ENCODE results near the gene LIN9. TPM values are rescaled to one million over a fixed set of nuclear protein-coding genes. Genes with fewer than 3 reads are reported as not detected.

The LIN9 gene
- total and polyA plus RNA-seq, 2 of the 13 experiments (the other 11 are each of a cell fraction or from before 2014, with no cell fraction given), result 3.0 to 10.0 TPM

GRCh38 chr1:226337276-226337875 is 28.4 kb upstream of the LIN9 start (continued):
- TF ChIP-seq SRF (IDR thresholded peaks at IDR 0.05; ENCODE audit: low read depth, low read length) (no peak), FOSL2 (CRISPR knock-in tag; IDR thresholded peaks at IDR 0.05) (no peak)

- in situ Hi-C loops (cut with HindIII; ENCODE audit: extremely low pct_ligation_motif_present, low pct_unique_long_range_greater_than_20kb), result loop anchor here (10.0 kb wide), 1 partner anchor 211 kb away; no protein-coding TSS in a partner anchor
- POLR2A ChIA-PET, result no interaction called here
- intact Hi-C loops (cut with micrococcal nuclease; ENCODE audit: unreplicated experiment), result no loop called here
Observed at GRCh38 chr1:226335661-226336060, 26.7 kb upstream of the LIN9 start.

More at GRCh38 chr1:226335661-226336060, 26.7 kb upstream of the LIN9 start:
- Histone ChIP-seq H3K4me2 (ENCODE audit: low read depth, low read length) (no peak overlapping the region), H3K4me1 (ENCODE audit: insufficient read depth, low read length) (peaks cover 10% of the 10 kb centered on the region), H3K27ac (ENCODE audit: extremely low read length, insufficient read depth, low read length) (no peak overlapping the region), H3K4me3 (replicated peaks in 1 of 3; ENCODE audit: insufficient read depth in 1 of 3, low read depth in 2 of 3, low read length in 3 of 3) (no peak overlapping the region), H3K9ac (ENCODE audit: insufficient read depth, low read depth, low read length) (no peak overlapping the region), H3K27me3 (ENCODE audit: control insufficient read depth in 1 of 2, insufficient read depth in 2 of 2, low read length in 2 of 2) (no peaks in the 10 kb centered on the region; a peak in 1 of 5 replicates), H2AFZ (ENCODE audit: low read length) (no peak overlapping the region), H4K20me1 (ENCODE audit: insufficient read depth, low read length) (no peaks in the 10 kb centered on the region), H3K79me2 (ENCODE audit: insufficient read depth, low read length) (no peaks in the 10 kb centered on the region), H3K9me3 (ENCODE audit: low read length) (peaks cover 8% of the 10 kb centered on the region), H3K36me3 (replicated peaks in 1 of 2; ENCODE audit: control insufficient read depth in 1 of 2, insufficient read depth in 2 of 2, low read length in 2 of 2) (no peaks in the 10 kb centered on the region)
- WGBS (ENCODE audit: low lambda C conversion rate), result 0% methylated on average over 1 of the region's 1 CpG
- BruUV-seq (replicated peaks), result no TSS peak
- ATAC-seq, result no peak
- CTCF ChIA-PET (ENCODE audit: low intra/inter-chr PET ratio, low total read pairs), result no interaction called here
- TF ChIP-seq TOE1 (CRISPR knock-in tag; IDR thresholded peaks at IDR 0.05) (no peak), JUNB (CRISPR knock-in tag; IDR thresholded peaks at IDR 0.05; ENCODE audit: borderline replicate concordance) (no peak), YEATS4 (CRISPR knock-in tag; IDR thresholded peaks at IDR 0.05; ENCODE audit: borderline replicate concordance) (no peak), NFAT5 (CRISPR knock-in tag; IDR thresholded peaks at IDR 0.05) (no peak), MYC (CRISPR knock-in tag; IDR thresholded peaks at IDR 0.05; ENCODE audit: borderline replicate concordance) (no peak), ISX (CRISPR knock-in tag; conservative IDR thresholded peaks at IDR 0.05) (no peak), HINFP (CRISPR knock-in tag; IDR thresholded peaks at IDR 0.05; ENCODE audit: low read depth) (no peak), RXRA (CRISPR knock-in tag; IDR thresholded peaks at IDR 0.05) (no peak), ZNF503 (CRISPR knock-in tag; IDR thresholded peaks at IDR 0.05) (no peak), MTF2 (CRISPR knock-in tag; IDR thresholded peaks at IDR 0.05; ENCODE audit: borderline replicate concordance) (no peak), POGZ (CRISPR knock-in tag; IDR thresholded peaks at IDR 0.05) (no peak)
- TF ChIP-seq, protein P1, sequence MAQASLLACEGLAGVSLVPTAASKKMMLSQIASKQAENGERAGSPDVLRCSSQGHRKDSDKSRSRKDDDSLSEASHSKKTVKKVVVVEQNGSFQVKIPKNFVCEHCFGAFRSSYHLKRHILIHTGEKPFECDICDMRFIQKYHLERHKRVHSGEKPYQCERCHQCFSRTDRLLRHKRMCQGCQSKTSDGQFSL (CRISPR knock-in tag; IDR thresholded peaks at IDR 0.05), result no peak
- FAIRE-seq, result no peak
- no peak for DNase-seq (ENCODE audit: low spot score)
